GM19395 (cell line): ENCODE data around the gene DNAH1.
"Not testable (repeated sequence)": the region's sequence is repeated elsewhere in the genome, so short reads cannot be mapped to it uniquely, and the experiment has no call there.

Experiments used
- ATAC-seq: cut with Tn5 transposase; IDR thresholded peaks from one replicate; pipeline ENCODE4 v1.9.1; 2021; ENCODE audit warnings: mild to moderate bottlenecking, moderate library complexity; ENCODE audit not compliant: unreplicated experiment

DNAH1 gene

GRCh38 chr3:52315977-52316764, at the start of gene DNAH1:
DNAH1 (plus strand) TSS chr3:52316319; CDS start chr3:52322443, 6,124 bp downstream.
- no peak for ATAC-seq

DNA sequence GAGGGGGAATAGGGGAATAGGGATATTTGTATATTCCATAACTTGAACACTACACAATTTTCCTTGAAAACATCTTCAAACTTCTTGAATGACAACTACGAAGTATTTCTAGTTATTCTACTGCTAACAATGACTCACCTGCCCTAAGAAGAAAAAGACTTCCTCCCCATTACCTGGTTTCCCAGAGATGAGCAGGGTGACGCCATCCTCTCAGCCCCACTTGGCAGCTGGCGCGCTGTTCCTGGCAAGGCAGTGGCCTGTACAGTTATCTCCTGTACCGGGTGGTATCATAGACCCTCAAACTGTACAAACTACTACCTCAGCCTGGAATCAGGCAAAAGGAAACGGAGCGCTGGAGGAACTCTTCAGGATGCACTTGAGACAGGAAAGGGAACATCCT, 48.1 kb upstream of the DNAH1 start:
- ATAC-seq = no peak

GRCh38 chr3:52269776-52270175, 46.3 kb upstream of the DNAH1 start:
- ATAC-seq = no peak

GRCh38 chr3:52270252-52270754, 45.8 kb upstream of the DNAH1 start:
- ATAC-seq = no peak

DNA sequence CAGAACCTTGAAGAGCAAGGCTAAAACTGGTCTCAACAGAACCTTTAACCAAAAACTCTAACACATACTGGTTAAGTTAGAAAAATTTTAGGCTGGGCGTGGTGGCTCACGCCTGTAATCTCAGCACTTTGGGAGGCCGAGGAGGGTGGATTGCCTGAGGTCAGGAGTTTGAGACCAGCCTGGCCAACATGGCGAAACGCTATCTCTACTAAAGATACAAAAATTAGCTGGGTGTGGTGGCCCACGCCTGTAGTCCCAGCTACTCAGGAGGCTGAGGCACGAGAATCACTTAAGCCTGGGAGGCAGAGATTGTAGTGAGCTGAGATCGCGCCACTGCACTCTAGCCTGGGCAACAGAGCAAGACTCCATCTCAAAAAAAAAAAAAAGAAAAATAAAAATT, 43.9 kb upstream of the DNAH1 start:
- ATAC-seq = not testable (repeated sequence)

- no peak for ATAC-seq
Measured at GRCh38 chr3:52272831-52273230, 43.3 kb upstream of the DNAH1 start.

DNA sequence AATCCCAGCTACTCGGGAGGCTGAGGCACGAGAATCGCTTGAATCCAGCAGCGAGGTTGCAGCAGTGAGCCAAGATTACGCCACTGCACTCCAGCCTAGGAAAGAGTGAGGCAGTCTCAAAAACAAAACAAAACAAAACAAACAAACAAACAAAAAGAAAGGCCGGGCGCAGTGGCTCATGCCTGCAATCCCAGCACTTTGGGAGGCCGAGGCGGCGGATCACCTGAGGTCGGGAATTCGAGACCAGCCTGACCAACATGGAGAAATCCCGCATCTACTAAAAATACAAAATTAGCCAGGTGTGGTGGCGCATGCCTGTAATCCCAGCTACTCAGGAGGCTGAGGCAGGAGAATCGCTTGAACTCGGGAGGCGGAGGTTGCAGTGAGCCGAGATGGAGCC, 41.3 kb upstream of the DNAH1 start:
- ATAC-seq = not testable (repeated sequence)

GRCh38 chr3:52277071-52277964, 38.8 kb upstream of the DNAH1 start:
- ATAC-seq = peak; percentile 16

- peak; percentile 70 for ATAC-seq
Measured at GRCh38 chr3:52277972-52278509, 38.1 kb upstream of the DNAH1 start.

GRCh38 chr3:52278510-52279069, 37.5 kb upstream of the DNAH1 start, which contains the start of gene WDR82:
WDR82 (minus strand) TSS chr3:52278649; CDS start chr3:52278361, 288 bp downstream.
- ATAC-seq = peak; percentile 86

GRCh38 chr3:52279596-52279995, 36.5 kb upstream of the DNAH1 start:
- ATAC-seq = no peak

- ATAC-seq = no peak
Measured at GRCh38 chr3:52280050-52280461, 36.1 kb upstream of the DNAH1 start.

DNA sequence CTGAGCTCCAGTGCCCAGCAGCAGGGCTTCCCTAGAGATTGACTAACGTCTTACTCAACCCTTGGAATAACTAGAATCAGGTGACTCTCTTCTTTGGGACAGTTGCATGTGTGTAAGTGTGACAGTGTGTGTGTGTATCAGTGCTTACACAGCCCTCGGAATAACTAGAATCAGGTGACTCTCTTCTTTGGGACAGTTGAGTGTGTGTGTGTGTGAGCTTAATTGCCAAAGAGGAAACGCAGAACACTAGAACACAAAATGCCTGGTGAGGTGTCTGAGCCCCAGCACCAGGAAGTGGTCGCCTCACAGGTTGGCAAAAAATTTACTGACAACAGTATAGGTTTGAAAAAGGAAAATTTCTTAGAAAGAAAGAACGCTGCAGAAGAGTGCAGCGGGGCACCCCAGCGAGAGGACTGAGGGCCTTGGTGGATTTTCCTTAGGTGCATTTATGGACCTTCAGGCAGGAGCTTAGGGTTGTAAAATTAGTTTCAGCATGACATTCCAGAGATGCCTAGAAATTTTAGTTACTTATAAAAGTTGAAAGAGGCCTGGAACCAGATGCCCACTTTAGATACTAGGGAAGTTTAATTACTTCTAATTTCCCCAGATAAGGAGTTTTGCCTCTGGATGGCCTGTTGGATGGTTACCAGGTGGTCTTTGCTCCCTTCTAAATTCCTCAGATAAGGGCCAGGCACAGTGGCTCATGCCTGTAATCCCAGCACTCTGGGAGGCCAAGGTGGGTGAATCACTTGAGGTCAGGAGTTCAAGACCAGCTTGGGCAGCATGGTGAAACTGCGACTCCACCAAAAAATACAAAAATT, 33.9 kb upstream of the DNAH1 start:
- ATAC-seq = no peak

DNA sequence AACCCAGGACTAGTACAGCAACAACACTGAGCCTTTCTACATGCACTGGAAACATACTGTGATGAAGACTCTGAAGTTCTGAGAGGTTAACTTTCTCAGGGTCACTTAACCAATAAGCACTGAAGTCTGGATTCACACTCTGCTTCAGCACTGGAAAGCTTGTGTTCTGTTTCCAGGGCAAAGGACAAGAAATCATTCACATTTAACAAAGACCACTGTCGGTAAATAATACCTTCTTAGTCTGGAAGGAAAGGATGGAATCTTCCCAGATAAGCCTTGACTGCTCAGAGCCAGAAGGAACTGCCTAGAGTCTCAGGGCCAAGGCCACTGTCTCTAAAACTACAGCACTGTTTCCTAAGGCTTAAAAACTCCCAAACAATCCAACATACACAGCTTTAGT, 32.8 kb upstream of the DNAH1 start:
- ATAC-seq = no peak

GRCh38 chr3:52284051-52284450, 32.1 kb upstream of the DNAH1 start:
- ATAC-seq = not testable (repeated sequence)

- ATAC-seq = no peak
Measured at GRCh38 chr3:52286777-52287110, 29.4 kb upstream of the DNAH1 start.

- ATAC-seq = no peak
Measured at GRCh38 chr3:52288674-52289073, 27.4 kb upstream of the DNAH1 start.

- no peak for ATAC-seq
Measured at GRCh38 chr3:52289338-52289746, 26.8 kb upstream of the DNAH1 start.

DNA sequence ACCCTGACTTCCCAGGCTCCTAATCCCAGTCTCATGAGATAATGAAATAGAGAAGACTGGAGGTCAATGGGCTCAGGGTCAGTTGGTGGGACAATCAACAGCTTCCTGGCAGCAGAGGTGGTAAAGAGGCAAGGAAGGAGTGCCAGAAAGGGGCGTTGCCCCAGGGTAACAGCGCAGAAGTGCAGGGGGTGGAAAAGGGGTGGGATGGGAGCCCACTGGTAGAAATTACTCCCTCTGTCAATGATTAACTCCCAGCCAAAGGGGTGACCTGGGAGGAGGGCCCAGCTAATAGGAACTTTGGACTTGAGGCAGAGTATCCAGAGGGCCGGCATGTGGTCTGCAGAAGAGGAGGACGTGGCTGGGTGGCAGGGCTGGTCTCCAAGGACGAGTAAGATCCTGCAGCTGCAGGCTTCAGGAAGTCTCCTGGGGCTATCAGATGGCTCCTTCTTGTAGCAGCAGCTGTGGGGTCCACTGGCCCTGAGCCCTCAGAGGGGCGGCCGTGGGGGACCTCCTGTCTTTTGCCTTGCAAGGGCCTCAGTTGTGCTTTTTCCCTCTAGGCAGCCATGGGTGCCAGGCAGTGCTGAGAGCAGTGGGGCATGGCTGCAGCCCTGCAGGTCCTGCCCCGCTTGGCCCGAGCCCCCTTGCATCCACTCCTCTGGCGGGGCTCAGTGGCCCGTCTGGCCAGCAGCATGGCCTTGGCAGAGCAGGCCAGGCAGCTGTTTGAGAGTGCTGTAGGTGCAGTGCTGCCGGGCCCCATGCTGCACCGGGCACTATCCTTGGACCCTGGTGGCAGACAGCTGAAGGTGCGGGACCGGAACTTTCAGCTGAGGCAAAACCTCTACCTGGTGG, 26.1 kb upstream of the DNAH1 start:
- ATAC-seq = no peak
